Measurements from ENCODE around the gene RBM19. TPM values are rescaled to one million over a fixed set of nuclear protein-coding genes. Genes with fewer than 3 reads are reported as not detected.

The RBM19 gene
- total RNA-seq, 1 donor: 22.6 TPM

- no peak for TF ChIP-seq CTCF (IDR thresholded peaks at IDR 0.05; ENCODE audit: insufficient read depth, low read length)
- H3K4me3 ChIP-seq (ENCODE audit: low read depth, low read length): no peak overlapping the region
- no peak for DNase-seq (ENCODE audit: low read depth)
These were observed 96.1 kb downstream of the RBM19 start for GRCh38 chr12:113870035-113870434.

GRCh38 chr12:113868365-113868764 lies 97.8 kb downstream of the RBM19 start:
- DNase-seq (ENCODE audit: low read depth): no peak
- H3K4me3 ChIP-seq (ENCODE audit: low read depth, low read length): no peak overlapping the region
- no peak for TF ChIP-seq CTCF (IDR thresholded peaks at IDR 0.05; ENCODE audit: insufficient read depth, low read length)

DNA sequence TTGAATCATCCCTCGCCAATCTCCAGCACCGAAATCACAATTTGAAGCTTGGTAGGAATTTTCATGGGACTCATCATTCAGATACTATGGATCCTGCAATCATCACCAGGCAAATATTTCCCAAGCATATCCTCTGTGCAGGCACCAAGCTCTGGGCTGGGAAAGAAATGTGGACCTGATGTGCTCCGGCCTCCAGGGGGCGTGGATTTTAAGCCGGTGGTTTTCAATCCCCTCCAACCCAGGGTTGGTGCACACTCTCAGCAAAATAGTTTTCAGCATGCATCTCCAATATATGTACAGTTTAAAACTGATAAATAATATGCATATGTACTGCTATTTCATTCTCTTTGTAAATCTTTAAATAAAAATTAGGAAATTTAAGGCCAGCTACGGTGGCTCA lies 98.9 kb downstream of the RBM19 start:
- peak; percentile 32 for TF ChIP-seq CTCF (IDR thresholded peaks at IDR 0.05; ENCODE audit: insufficient read depth, low read length)
- H3K4me3 ChIP-seq (ENCODE audit: low read depth, low read length): no peak overlapping the region
- DNase-seq (ENCODE audit: low read depth): no peak

DNA sequence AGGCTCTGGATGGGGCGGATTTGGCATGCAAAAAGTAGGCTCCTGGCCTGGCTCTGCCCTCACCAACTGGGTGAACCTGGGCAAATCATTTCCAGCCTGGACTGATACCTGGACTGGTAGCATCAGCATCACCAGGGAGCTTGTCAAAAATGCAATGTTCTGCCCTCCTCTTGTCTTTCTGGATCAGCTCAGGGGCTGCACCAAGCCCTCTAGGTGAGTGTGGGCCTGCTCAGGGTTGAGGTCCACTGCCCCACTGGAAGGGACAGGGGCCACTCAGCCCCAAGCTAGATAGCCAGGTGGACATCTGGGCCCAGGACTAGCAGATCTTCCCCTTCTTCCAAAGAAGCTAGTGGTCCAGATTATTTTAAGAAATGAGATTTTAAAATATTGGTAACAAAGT lies 99.6 kb downstream of the RBM19 start:
- H3K4me3 ChIP-seq (ENCODE audit: low read depth, low read length): no peak overlapping the region
- TF ChIP-seq CTCF (IDR thresholded peaks at IDR 0.05; ENCODE audit: insufficient read depth, low read length): no peak
- no peak for DNase-seq (ENCODE audit: low read depth)

GRCh38 chr12:113863455-113863845 lies 102.7 kb downstream of the RBM19 start:
- no peak overlapping the region for H3K4me3 ChIP-seq (ENCODE audit: low read depth, low read length)
- peak; percentile 25 for DNase-seq (ENCODE audit: low read depth)
- no peak for TF ChIP-seq CTCF (IDR thresholded peaks at IDR 0.05; ENCODE audit: insufficient read depth, low read length)

GRCh38 chr12:113862590-113863454 lies 103.3 kb downstream of the RBM19 start:
- no peak for TF ChIP-seq CTCF (IDR thresholded peaks at IDR 0.05; ENCODE audit: insufficient read depth, low read length)
- peak; percentile 61 for DNase-seq (ENCODE audit: low read depth)
- H3K4me3 ChIP-seq (ENCODE audit: low read depth, low read length): no peak overlapping the region

All from fibroblast of the aortic adventitia (primary cell).